ENCODE results near the gene MKX. TPM values are rescaled to one million over a fixed set of nuclear protein-coding genes. Genes with fewer than 3 reads are reported as not detected.

Gene MKX
- total and polyA plus RNA-seq, 3 experiments from 2014 or later = 0.20 to 0.29 TPM; not detected in 1

DNA sequence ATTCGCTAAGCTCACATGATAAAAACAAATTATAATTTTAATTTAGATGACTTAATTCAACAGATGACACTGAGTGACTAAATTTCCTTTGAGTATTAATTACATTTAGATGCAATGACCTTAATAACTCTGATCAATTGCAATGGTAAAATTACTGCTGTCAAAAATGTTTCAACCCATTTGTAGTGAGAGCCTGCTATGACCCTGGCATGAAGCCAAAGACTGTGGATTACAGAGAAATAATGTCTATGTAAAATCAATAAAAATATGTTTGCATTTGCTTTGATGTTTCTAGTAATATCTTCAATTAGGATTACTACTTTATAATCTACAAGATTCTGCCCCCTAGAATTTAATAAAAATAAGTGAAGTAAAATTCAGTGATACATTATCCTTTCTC lies 15.6 kb downstream of the MKX start:
- Histone ChIP-seq H3K27ac (ENCODE audit: low read depth, low read length) (no peak overlapping the region), H3K9me3 (ENCODE audit: low read length) (no peaks in the 10 kb centered on the region), H3K4me3 (ENCODE audit: low read length) (no peak overlapping the region), H3K36me3 (ENCODE audit: insufficient read depth, low read length) (no peaks in the 10 kb centered on the region), H3K4me1 (ENCODE audit: insufficient read depth, low read length) (no peaks in the 10 kb centered on the region), H3K27me3 (ENCODE audit: insufficient read depth, low read length, poor library complexity, severe bottlenecking) (peaks cover 4% of the 10 kb centered on the region)
- H3K4me1 Mint-ChIP-seq = no peaks in the 10 kb centered on the region
- ChIA-PET POLR2A (interaction anchor here (0.7 kb wide), 1 partner anchor 226 kb away, joined by 4 read pairs; no protein-coding TSS in a partner anchor), CTCF (no interaction called here)
- no peak overlapping the region for H3K4me3 Mint-ChIP-seq
- no peak for DNase-seq
- no peaks in the 10 kb centered on the region for H3K36me3 Mint-ChIP-seq
- H3K27me3 Mint-ChIP-seq = peaks cover 0 to 37% of the 10 kb centered on the region in 2 donors
- no peak overlapping the region for H3K27ac Mint-ChIP-seq
- no peaks in the 10 kb centered on the region for H3K9me3 Mint-ChIP-seq

DNA sequence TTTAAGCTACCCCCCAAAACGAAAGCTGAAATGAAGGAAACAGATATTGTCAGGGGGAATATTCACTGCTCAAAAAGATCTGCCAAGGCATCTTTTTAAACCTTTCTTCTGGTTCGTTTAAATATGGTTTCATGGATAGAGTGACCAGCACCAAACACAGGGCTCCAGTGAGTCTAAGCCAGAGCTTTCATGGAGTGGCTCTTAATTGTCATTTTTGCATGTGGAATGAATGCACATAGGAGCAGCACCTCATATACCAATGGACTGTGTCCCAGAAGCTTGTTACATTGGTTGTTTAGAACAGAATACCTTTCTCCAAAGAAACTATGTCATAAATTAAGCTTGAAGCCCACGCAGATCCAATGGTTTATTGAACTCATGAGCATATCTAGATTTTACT lies 17.3 kb downstream of the MKX start:
- ChIA-PET CTCF (no interaction called here), POLR2A (no interaction called here)
- Histone ChIP-seq H3K36me3 (ENCODE audit: insufficient read depth, low read length) (no peaks in the 10 kb centered on the region), H3K27ac (ENCODE audit: low read depth, low read length) (no peak overlapping the region), H3K9me3 (ENCODE audit: low read length) (no peaks in the 10 kb centered on the region), H3K27me3 (ENCODE audit: insufficient read depth, low read length, poor library complexity, severe bottlenecking) (peaks cover 4% of the 10 kb centered on the region), H3K4me1 (ENCODE audit: insufficient read depth, low read length) (no peaks in the 10 kb centered on the region), H3K4me3 (ENCODE audit: low read length) (no peak overlapping the region)
- Mint-ChIP-seq H3K4me3 (no peak overlapping the region), H3K4me1 (no peaks in the 10 kb centered on the region), H3K36me3 (no peaks in the 10 kb centered on the region), H3K9me3 (no peaks in the 10 kb centered on the region), H3K27me3 (peaks cover 1 to 38% of the 10 kb centered on the region in 2 donors), H3K27ac (no peak overlapping the region)
- no peak for DNase-seq

DNA sequence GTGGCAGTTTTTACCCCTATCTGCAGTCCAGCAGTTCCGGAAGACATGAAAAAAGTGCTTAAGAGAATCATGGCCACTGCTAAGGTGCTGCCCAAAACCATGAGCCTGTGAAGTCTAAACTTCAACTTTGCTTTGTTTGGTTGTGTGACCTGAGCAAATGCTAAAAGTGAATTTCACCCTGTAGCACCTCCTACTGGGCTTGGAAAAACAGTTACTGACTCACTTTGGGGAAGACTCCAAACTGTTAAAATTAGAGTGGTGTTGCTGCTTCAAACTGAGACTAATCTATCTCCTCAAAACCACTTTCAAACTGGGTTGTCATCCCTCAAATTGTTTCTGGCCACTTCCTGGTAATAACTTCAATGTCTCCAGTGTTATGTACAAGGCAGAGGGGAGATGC lies 21.3 kb downstream of the MKX start:
- Mint-ChIP-seq H3K36me3 (no peaks in the 10 kb centered on the region), H3K9me3 (no peaks in the 10 kb centered on the region), H3K4me3 (no peak overlapping the region), H3K4me1 (peaks cover 0 to 2% (median 1%) of the 10 kb centered on the region in 3 donors), H3K27ac (no peak overlapping the region), H3K27me3 (peaks cover 1 to 42% of the 10 kb centered on the region in 2 donors)
- no peaks in the 10 kb centered on the region for H3K36me3 ChIP-seq (ENCODE audit: insufficient read depth, low read length)
- ChIA-PET CTCF (no interaction called here), POLR2A (no interaction called here)
- H3K4me1 ChIP-seq (ENCODE audit: insufficient read depth, low read length) = no peaks in the 10 kb centered on the region
- H3K27ac ChIP-seq (ENCODE audit: low read depth, low read length) = no peak overlapping the region
- no peak overlapping the region for H3K4me3 ChIP-seq (ENCODE audit: low read length)
- no peaks in the 10 kb centered on the region for H3K9me3 ChIP-seq (ENCODE audit: low read length)
- no peak for DNase-seq
- H3K27me3 ChIP-seq (ENCODE audit: insufficient read depth, low read length, poor library complexity, severe bottlenecking) = peaks cover 4% of the 10 kb centered on the region

DNA sequence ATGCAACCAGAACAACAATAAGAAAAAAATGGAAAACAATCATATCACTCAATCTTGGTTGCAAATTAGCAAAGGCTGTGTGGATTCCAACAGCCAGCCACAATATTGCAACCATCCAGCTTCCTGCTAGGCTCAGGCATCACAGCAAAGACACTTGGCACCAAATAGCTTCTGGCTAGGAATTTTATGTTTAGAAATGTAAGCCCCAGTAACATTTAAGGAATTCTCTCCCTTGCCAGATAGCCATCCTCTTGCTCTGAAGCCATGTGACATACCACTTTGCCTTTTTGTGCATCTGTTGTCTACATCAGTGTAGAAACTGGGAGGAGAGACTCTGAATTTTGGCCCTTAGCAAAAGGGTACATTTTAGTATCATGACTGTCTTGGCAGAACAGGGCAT lies 22.2 kb downstream of the MKX start:
- Mint-ChIP-seq H3K36me3 (no peaks in the 10 kb centered on the region), H3K27ac (no peak overlapping the region), H3K4me3 (no peak overlapping the region), H3K27me3 (peaks cover 1 to 43% of the 10 kb centered on the region in 2 donors), H3K9me3 (no peaks in the 10 kb centered on the region), H3K4me1 (peaks cover 0 to 6% (median 1%) of the 10 kb centered on the region in 3 donors)
- Histone ChIP-seq H3K4me3 (ENCODE audit: low read length) (no peak overlapping the region), H3K9me3 (ENCODE audit: low read length) (no peaks in the 10 kb centered on the region), H3K4me1 (ENCODE audit: insufficient read depth, low read length) (no peaks in the 10 kb centered on the region), H3K36me3 (ENCODE audit: insufficient read depth, low read length) (no peaks in the 10 kb centered on the region), H3K27ac (ENCODE audit: low read depth, low read length) (no peak overlapping the region), H3K27me3 (ENCODE audit: insufficient read depth, low read length, poor library complexity, severe bottlenecking) (peaks cover 1% of the 10 kb centered on the region)
- POLR2A ChIA-PET = no interaction called here
- CTCF ChIA-PET = interaction anchor here (1.3 kb wide), 1 partner anchor 19 kb away, joined by 3 read pairs; no protein-coding TSS in a partner anchor
- no peak for DNase-seq

DNA sequence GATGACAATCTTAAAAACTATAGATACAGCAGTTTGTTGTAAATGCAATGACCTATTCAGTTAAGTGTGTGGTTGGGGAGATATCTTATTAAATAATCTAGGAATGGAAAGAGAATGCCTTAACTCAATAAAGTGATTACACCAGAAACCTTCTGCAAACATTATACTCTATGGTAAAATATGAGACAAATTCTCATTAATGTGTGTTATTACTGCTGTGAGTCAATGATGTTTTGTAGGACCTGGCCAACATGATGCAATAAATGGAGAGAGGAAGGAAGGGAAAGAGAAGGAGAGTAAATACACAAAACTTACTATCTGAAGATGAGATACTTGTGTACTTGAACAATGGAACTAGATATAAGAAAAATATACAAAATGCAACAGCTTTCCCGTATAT lies 25.1 kb downstream of the MKX start:
- no peak overlapping the region for H3K27ac ChIP-seq (ENCODE audit: low read depth, low read length)
- Mint-ChIP-seq H3K4me3 (no peak overlapping the region), H3K9me3 (no peaks in the 10 kb centered on the region), H3K27me3 (peaks cover 9 to 61% of the 10 kb centered on the region in 2 donors), H3K27ac (no peak overlapping the region), H3K4me1 (peaks cover 0 to 6% (median 1%) of the 10 kb centered on the region in 3 donors), H3K36me3 (no peaks in the 10 kb centered on the region)
- H3K4me3 ChIP-seq (ENCODE audit: low read length) = no peak overlapping the region
- CTCF ChIA-PET = no interaction called here
- no peaks in the 10 kb centered on the region for H3K36me3 ChIP-seq (ENCODE audit: insufficient read depth, low read length)
- no peak for DNase-seq
- H3K9me3 ChIP-seq (ENCODE audit: low read length) = no peaks in the 10 kb centered on the region
- no peaks in the 10 kb centered on the region for H3K27me3 ChIP-seq (ENCODE audit: insufficient read depth, low read length, poor library complexity, severe bottlenecking)
- POLR2A ChIA-PET = no interaction called here
- no peaks in the 10 kb centered on the region for H3K4me1 ChIP-seq (ENCODE audit: insufficient read depth, low read length)

DNA sequence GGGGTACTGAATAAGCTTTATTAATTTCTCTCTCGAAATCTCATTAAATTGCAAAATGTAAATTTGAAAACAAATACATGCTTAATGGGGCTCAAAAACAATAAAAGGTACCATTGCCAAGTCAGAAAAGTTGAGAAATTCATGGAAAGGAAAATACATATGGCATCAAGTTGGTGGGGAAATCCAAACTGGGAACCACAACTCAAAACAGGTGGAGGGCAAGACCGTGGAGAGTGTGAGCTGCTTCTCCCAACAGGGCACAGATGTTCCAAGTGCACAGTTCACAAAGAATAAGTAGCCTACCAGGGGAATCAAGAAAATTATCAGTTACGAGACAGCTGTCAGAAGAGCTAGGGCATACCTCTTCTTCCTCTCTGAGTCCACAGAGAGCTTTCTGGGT lies 26.6 kb downstream of the MKX start:
- H3K36me3 ChIP-seq (ENCODE audit: insufficient read depth, low read length) = no peaks in the 10 kb centered on the region
- no peak overlapping the region for H3K27ac ChIP-seq (ENCODE audit: low read depth, low read length)
- peaks cover 10 to 73% of the 10 kb centered on the region in 2 donors for H3K27me3 Mint-ChIP-seq
- no peak overlapping the region for H3K4me3 ChIP-seq (ENCODE audit: low read length)
- H3K9me3 ChIP-seq (ENCODE audit: low read length) = no peaks in the 10 kb centered on the region
- H3K4me1 Mint-ChIP-seq = peaks cover 0 to 6% (median 1%) of the 10 kb centered on the region in 3 donors
- H3K4me3 Mint-ChIP-seq = peak overlapping the region in 2 of 7 donors; percentile 4 to 10
- no peaks in the 10 kb centered on the region for H3K9me3 Mint-ChIP-seq
- H3K27ac Mint-ChIP-seq = peak overlapping the region in 3 of 8 donors; percentile 11 to 19 (median 19)
- H3K36me3 Mint-ChIP-seq = no peaks in the 10 kb centered on the region
- POLR2A ChIA-PET = no interaction called here
- H3K27me3 ChIP-seq (ENCODE audit: insufficient read depth, low read length, poor library complexity, severe bottlenecking) = no peaks in the 10 kb centered on the region
- CTCF ChIA-PET = interaction anchor here (1.2 kb wide), 1 partner anchor 23 kb away, joined by 3 read pairs; no protein-coding TSS in a partner anchor
- H3K4me1 ChIP-seq (ENCODE audit: insufficient read depth, low read length) = no peaks in the 10 kb centered on the region
- no peak for DNase-seq

DNA sequence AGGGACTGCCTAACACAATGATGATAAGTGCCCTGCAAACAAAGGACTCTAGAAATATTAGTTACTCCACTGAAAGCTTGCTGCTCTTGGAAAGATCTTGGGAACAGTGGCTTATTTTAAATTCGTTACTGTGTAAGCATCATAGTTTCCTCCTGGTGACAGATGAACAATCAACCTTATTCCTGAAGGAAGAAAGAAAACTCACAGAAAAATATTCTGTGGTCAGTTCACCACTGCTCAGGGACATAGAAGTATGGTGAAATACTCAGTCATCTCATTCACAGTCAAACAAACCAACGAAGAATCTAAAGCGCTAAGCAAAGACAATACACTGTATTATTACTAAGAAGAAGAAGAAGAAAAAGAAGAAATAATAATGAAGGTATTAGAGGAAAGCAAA lies 27.8 kb downstream of the MKX start:
- H3K27me3 ChIP-seq (ENCODE audit: insufficient read depth, low read length, poor library complexity, severe bottlenecking) = no peaks in the 10 kb centered on the region
- DNase-seq = no peak
- POLR2A ChIA-PET = no interaction called here
- CTCF ChIA-PET = no interaction called here
- H3K36me3 Mint-ChIP-seq = no peaks in the 10 kb centered on the region
- no peaks in the 10 kb centered on the region for H3K9me3 ChIP-seq (ENCODE audit: low read length)
- no peaks in the 10 kb centered on the region for H3K4me1 ChIP-seq (ENCODE audit: insufficient read depth, low read length)
- H3K27me3 Mint-ChIP-seq = peaks cover 9 to 75% of the 10 kb centered on the region in 2 donors
- no peak overlapping the region for H3K4me3 Mint-ChIP-seq
- H3K4me3 ChIP-seq (ENCODE audit: low read length) = no peak overlapping the region
- no peak overlapping the region for H3K27ac ChIP-seq (ENCODE audit: low read depth, low read length)
- H3K9me3 Mint-ChIP-seq = no peaks in the 10 kb centered on the region
- no peak overlapping the region for H3K27ac Mint-ChIP-seq
- peaks cover 0 to 6% (median 1%) of the 10 kb centered on the region in 3 donors for H3K4me1 Mint-ChIP-seq
- H3K36me3 ChIP-seq (ENCODE audit: insufficient read depth, low read length) = no peaks in the 10 kb centered on the region

DNA sequence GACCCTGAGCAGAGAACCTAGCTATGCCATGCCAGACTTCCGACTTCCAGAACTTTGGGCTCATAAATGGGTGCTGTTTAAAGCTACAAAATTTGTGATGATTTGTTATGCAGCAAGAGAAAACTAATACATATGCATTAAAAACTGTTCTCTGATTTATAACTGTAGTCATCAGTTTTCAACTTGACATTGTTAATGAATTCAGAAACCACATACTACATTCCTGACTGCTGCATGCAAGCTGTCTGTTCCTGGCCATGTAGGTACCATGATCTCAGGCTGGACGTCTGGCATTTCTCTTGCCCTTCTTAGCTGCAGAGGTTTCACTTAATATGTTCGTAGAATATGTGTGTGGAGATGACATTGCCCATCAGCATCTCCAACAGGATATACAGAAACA lies 28.4 kb downstream of the MKX start:
- ChIA-PET POLR2A (no interaction called here), CTCF (no interaction called here)
- H3K9me3 Mint-ChIP-seq = no peaks in the 10 kb centered on the region
- no peak overlapping the region for H3K4me3 Mint-ChIP-seq
- H3K4me1 Mint-ChIP-seq = peaks cover 0 to 6% (median 1%) of the 10 kb centered on the region in 3 donors
- no peak overlapping the region for H3K4me3 ChIP-seq (ENCODE audit: low read length)
- H3K36me3 ChIP-seq (ENCODE audit: insufficient read depth, low read length) = no peaks in the 10 kb centered on the region
- peaks cover 11 to 76% of the 10 kb centered on the region in 2 donors for H3K27me3 Mint-ChIP-seq
- H3K9me3 ChIP-seq (ENCODE audit: low read length) = no peaks in the 10 kb centered on the region
- no peak overlapping the region for H3K27ac Mint-ChIP-seq
- H3K36me3 Mint-ChIP-seq = no peaks in the 10 kb centered on the region
- no peak for DNase-seq
- no peaks in the 10 kb centered on the region for H3K4me1 ChIP-seq (ENCODE audit: insufficient read depth, low read length)
- peaks cover 2% of the 10 kb centered on the region for H3K27me3 ChIP-seq (ENCODE audit: insufficient read depth, low read length, poor library complexity, severe bottlenecking)
- H3K27ac ChIP-seq (ENCODE audit: low read depth, low read length) = no peak overlapping the region

DNA sequence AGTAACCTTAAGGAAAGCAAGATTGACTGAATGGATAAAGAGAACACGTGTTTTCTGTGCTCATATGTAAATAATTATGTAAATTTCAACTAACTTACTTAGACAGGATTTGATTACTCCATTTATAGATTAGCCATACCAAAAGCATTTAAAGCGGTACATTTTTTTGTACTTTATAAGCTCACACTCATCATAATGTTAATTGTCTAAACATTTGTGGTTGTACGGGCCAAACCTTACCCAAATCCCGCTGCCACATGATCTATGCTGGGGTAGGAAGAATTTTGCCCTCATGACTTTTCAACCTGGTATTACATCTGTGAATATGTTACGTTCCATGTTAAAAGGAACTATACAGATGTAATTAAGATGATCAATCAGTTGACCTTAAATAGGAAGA lies 29.1 kb downstream of the MKX start:
- no peak overlapping the region for H3K27ac ChIP-seq (ENCODE audit: low read depth, low read length)
- H3K4me3 ChIP-seq (ENCODE audit: low read length) = no peak overlapping the region
- ChIA-PET POLR2A (no interaction called here), CTCF (no interaction called here)
- no peak for DNase-seq
- H3K27me3 ChIP-seq (ENCODE audit: insufficient read depth, low read length, poor library complexity, severe bottlenecking) = peaks cover 6% of the 10 kb centered on the region
- peaks cover 12 to 73% of the 10 kb centered on the region in 2 donors for H3K27me3 Mint-ChIP-seq
- no peaks in the 10 kb centered on the region for H3K4me1 ChIP-seq (ENCODE audit: insufficient read depth, low read length)
- peaks cover 0 to 6% (median 1%) of the 10 kb centered on the region in 3 donors for H3K4me1 Mint-ChIP-seq
- H3K36me3 ChIP-seq (ENCODE audit: insufficient read depth, low read length) = no peaks in the 10 kb centered on the region
- H3K9me3 Mint-ChIP-seq = no peaks in the 10 kb centered on the region
- no peaks in the 10 kb centered on the region for H3K36me3 Mint-ChIP-seq
- H3K27ac Mint-ChIP-seq = no peak overlapping the region
- H3K4me3 Mint-ChIP-seq = no peak overlapping the region
- H3K9me3 ChIP-seq (ENCODE audit: low read length) = no peaks in the 10 kb centered on the region
